Measurements from ENCODE around the gene CTRB1. TPM values are rescaled to one million over a fixed set of nuclear protein-coding genes. Genes with fewer than 3 reads are reported as not detected.
"Not testable (repeated sequence)": the region's sequence is repeated elsewhere in the genome, so short reads cannot be mapped to it uniquely, and the experiment has no call there.

CTRB1 gene
- total and polyA plus RNA-seq, 8 donors: 14,339 to 37,242 (median 26,434) TPM

- Histone ChIP-seq H3K27me3 (no peaks in the 10 kb centered on the region), H3K4me1 (peaks cover 4 to 11% (median 11%) of the 10 kb centered on the region in 3 donors), H3K36me3 (peaks cover 0 to 4% (median 0%) of the 10 kb centered on the region in 3 donors), H3K4me3 (peak overlapping the region; percentile 11 to 60 (median 46)), H3K27ac (peak overlapping the region; percentile 86 to 98 (median 91)), H3K9me3 (no peaks in the 10 kb centered on the region)
- no peak for DNase-seq
- WGBS, 2 donors: 28 to 40% methylated on average over 4 of the region's 4 CpGs
- no peak for FAIRE-seq
- ATAC-seq: peak; percentile 0 to 13 (median 2)
- intact Hi-C loops (cut with DNase I): no loop called here
- TF ChIP-seq CTCF (IDR thresholded peaks at IDR 0.05): no peak
Observed at GRCh38 chr16:75219088-75219487, 300 bp downstream of the CTRB1 start.

GRCh38 chr16:75219838-75220237 is 1.1 kb downstream of the CTRB1 start:
- FAIRE-seq (no peak), DNase-seq (peak in 1 of 6 donors; percentile 41), ATAC-seq (no peak)
- Histone ChIP-seq H3K9me3 (no peaks in the 10 kb centered on the region), H3K27ac (peak overlapping the region; percentile 86 to 98 (median 91)), H3K36me3 (peaks cover 0 to 12% (median 0%) of the 10 kb centered on the region in 3 donors), H3K4me1 (peaks cover 4 to 11% (median 11%) of the 10 kb centered on the region in 3 donors), H3K27me3 (no peaks in the 10 kb centered on the region), H3K4me3 (peak overlapping the region; percentile 11 to 60 (median 46))
- no peak for TF ChIP-seq CTCF (IDR thresholded peaks at IDR 0.05)
- 30 to 40% methylated on average over 5 of the region's 5 CpGs for whole genome bisulfite sequencing, 2 donors
- intact Hi-C loops (cut with DNase I): loop anchor here in 1 of 3 donors (2.0 kb wide), 1 partner anchor 19 kb away; no protein-coding TSS in a partner anchor

- H3K27ac ChIP-seq: peak overlapping the region; percentile 86 to 98 (median 91)
- peaks cover 0 to 4% (median 1%) of the 10 kb centered on the region in 3 donors for H3K4me1 ChIP-seq
- ATAC-seq (peak in 3 of 4 donors; percentile 0 to 1 (median 1)), FAIRE-seq (no peak), DNase-seq (peak; percentile 61 to 89 (median 78))
- H3K36me3 ChIP-seq: peaks cover 0 to 17% (median 0%) of the 10 kb centered on the region in 3 donors
- intact Hi-C loops (cut with DNase I): no loop called here
- no peak for TF ChIP-seq CTCF (IDR thresholded peaks at IDR 0.05)
- WGBS, 2 donors: 32 to 41% methylated on average over 16 of the region's 16 CpGs
- H3K27me3 ChIP-seq: no peaks in the 10 kb centered on the region
- H3K4me3 ChIP-seq: peak overlapping the region; percentile 12 to 60 (median 46)
- H3K9me3 ChIP-seq: no peaks in the 10 kb centered on the region
Observed at GRCh38 chr16:75222271-75222783, 3.5 kb downstream of the CTRB1 start.

GRCh38 chr16:75223129-75223528 is 4.3 kb downstream of the CTRB1 start:
- H3K27me3 ChIP-seq; H3K9me3 ChIP-seq; FAIRE-seq; intact Hi-C loops (cut with DNase I); H3K4me1 ChIP-seq: not testable (repeated sequence)
- DNase-seq: peak in 1 of 6 donors; percentile 65
- peak overlapping the region in 2 of 4 donors; percentile 55 to 61 for H3K27ac ChIP-seq
- peaks cover 0 to 17% (median 0%) of the 10 kb centered on the region in 3 donors for H3K36me3 ChIP-seq
- H3K4me3 ChIP-seq: peak overlapping the region in 2 of 4 donors; percentile 26 to 37
- 41 to 42% methylated on average over 9 to 10 of the region's 20 CpGs for WGBS, 2 donors
- ATAC-seq: peak in 1 of 4 donors; percentile 0

GRCh38 chr16:75224306-75225082 is 5.7 kb downstream of the CTRB1 start:
- H3K27me3 ChIP-seq: no peaks in the 10 kb centered on the region
- peaks cover 0 to 26% (median 0%) of the 10 kb centered on the region in 3 donors for H3K36me3 ChIP-seq
- DNase-seq (peak in 5 of 6 donors; percentile 56 to 90 (median 72)), FAIRE-seq (no peak), ATAC-seq (peak in 1 of 4 donors; percentile 0)
- intact Hi-C loops (cut with DNase I): loop anchor here in 1 of 3 donors (2.0 kb wide), 1 partner anchor 18 kb away; the partner anchor contains the start of gene CTRB2
- H3K27ac ChIP-seq: peak overlapping the region; percentile 66 to 93 (median 82)
- peak overlapping the region; percentile 12 to 59 (median 46) for H3K4me3 ChIP-seq
- H3K4me1 ChIP-seq: no peaks in the 10 kb centered on the region
- WGBS, 2 donors: 28 to 33% methylated on average over 20 of the region's 20 CpGs
- no peak for TF ChIP-seq CTCF (IDR thresholded peaks at IDR 0.05)
- no peaks in the 10 kb centered on the region for H3K9me3 ChIP-seq
